GM19193 (cell line): ENCODE data around the gene NUMA1.

Source experiments
- POLR2A ChIP-seq: IDR thresholded peaks from 4 replicates; pipeline ENCODE4 v1.6.1; 2011; ENCODE audit not compliant: insufficient read depth, insufficient read length; ENCODE audit errors: extremely low read depth

The NUMA1 gene

GRCh38 chr11:72003776-72004171, 76.6 kb downstream of the NUMA1 start:
- TF ChIP-seq POLR2A = no peak

GRCh38 chr11:72002841-72003775, 77.2 kb downstream of the NUMA1 start:
- TF ChIP-seq POLR2A = peak; percentile 40

- TF ChIP-seq POLR2A = no peak
These were observed 78.3 kb downstream of the NUMA1 start for GRCh38 chr11:72001834-72002591.

GRCh38 chr11:72001285-72001684, 79.1 kb downstream of the NUMA1 start:
- TF ChIP-seq POLR2A = no peak

GRCh38 chr11:72000202-72000867, 80.0 kb downstream of the NUMA1 start:
- TF ChIP-seq POLR2A = peak; percentile 23

GRCh38 chr11:71999798-72000197, 80.5 kb downstream of the NUMA1 start:
- TF ChIP-seq POLR2A = no peak

- no peak for TF ChIP-seq POLR2A
These were observed 81.0 kb downstream of the NUMA1 start for GRCh38 chr11:71999362-71999761.

- peak; percentile 3 for TF ChIP-seq POLR2A
These were observed 81.6 kb downstream of the NUMA1 start, which contains the start of gene IL18BP for GRCh38 chr11:71998649-71999310. TSS of gene IL18BP (plus strand) at chr11:71998909. CDS start at chr11:71999985, 1,076 bp downstream.

GRCh38 chr11:71998061-71998460, 82.3 kb downstream of the NUMA1 start:
- no peak for TF ChIP-seq POLR2A

- TF ChIP-seq POLR2A = no peak
These were observed 82.7 kb downstream of the NUMA1 start for GRCh38 chr11:71997594-71997993.

- TF ChIP-seq POLR2A = no peak
These were observed 83.4 kb downstream of the NUMA1 start for GRCh38 chr11:71996946-71997345.

- TF ChIP-seq POLR2A = no peak
These were observed 83.8 kb downstream of the NUMA1 start for GRCh38 chr11:71996517-71996916.

- no peak for TF ChIP-seq POLR2A
These were observed 84.5 kb downstream of the NUMA1 start for GRCh38 chr11:71995726-71996291.

GRCh38 chr11:71994786-71995185, 85.6 kb downstream of the NUMA1 start:
- TF ChIP-seq POLR2A = no peak
